GM21717 (cell line): Measurements from ENCODE around the gene TTC17.
"Not testable (repeated sequence)": the region's sequence is repeated elsewhere in the genome, so short reads cannot be mapped to it uniquely, and the experiment has no call there.

Experiments used
- ATAC-seq: cut with Tn5 transposase; IDR thresholded peaks from one replicate; pipeline ENCODE4 v1.9.1; 2021; ENCODE audit warnings: mild to moderate bottlenecking, moderate library complexity; ENCODE audit not compliant: unreplicated experiment

The TTC17 gene

GRCh38 chr11:43447151-43447550 lies 88.4 kb downstream of the TTC17 start:
- no peak for ATAC-seq

GRCh38 chr11:43458486-43458885 lies 99.8 kb downstream of the TTC17 start:
- ATAC-seq, result no peak

GRCh38 chr11:43459246-43459645 lies 100.5 kb downstream of the TTC17 start:
- no peak for ATAC-seq

DNA sequence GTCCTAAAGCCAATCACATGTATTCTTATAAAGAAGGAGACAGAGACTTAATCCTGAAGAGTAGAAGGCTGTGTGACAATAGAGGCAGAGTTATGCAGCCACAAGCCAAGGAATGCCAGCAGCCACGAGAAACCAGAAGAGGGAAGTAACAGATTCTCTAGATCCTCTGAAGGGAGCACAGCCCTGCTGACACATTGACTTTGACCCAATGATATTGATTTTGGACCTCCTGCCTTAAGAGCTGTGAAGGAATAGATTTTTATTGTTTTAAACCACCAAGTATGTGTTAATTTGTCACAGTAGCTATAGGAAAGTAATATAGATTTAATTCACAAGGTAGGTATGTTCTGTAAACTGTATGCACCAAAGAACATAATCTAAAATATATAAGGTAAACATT lies 103.6 kb downstream of the TTC17 start:
- no peak for ATAC-seq

GRCh38 chr11:43467958-43468357 lies 109.2 kb downstream of the TTC17 start:
- no peak for ATAC-seq

GRCh38 chr11:43477491-43477890 lies 118.8 kb downstream of the TTC17 start:
- not testable (repeated sequence) for ATAC-seq

DNA sequence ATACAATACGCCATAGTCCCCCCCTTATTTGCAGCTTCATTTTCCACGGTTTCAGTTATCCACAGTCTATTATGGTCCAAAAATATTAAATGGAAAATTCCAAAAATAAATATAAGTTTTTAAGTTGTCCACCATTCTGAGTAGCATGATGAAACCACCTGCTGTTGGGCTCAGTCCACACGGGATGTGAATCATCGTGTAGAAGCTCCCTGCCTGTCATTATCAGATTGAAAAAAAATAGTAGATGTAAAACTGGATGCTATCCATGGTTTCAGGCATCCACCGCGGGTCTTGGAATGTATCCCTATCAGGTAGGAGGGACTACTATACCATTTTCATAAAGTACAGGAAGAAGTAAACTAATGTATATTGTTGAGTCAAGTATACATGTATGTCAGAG lies 127.4 kb downstream of the TTC17 start:
- no peak for ATAC-seq

DNA sequence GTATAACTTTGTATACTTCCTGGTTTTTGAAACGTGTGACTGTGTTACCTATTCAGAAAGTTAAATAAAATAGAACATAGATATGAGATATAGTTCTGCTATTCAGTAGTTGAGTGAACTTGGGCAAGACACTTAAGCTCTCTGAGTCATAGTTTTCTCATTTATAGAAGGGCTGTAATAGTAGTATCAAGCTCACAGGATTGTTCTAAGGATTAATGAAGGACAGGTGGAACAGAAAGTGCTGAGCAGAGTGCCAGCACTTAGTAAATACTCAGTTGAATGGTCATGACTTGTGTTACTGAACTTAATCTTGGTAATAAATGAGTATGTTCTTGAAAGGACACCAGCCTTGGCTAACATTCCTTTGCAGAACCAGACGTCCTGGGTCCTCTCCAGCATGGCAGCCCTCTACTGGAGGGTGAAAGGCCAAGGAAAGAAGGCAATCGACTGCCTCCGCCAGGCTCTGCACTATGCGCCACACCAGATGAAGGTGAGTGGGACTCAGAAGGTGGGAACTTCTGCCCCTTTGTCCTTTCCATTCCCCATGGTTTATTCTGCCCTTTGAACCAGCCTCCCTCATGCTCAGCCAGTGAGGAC lies 131.2 kb downstream of the TTC17 start:
- ATAC-seq, result no peak

DNA sequence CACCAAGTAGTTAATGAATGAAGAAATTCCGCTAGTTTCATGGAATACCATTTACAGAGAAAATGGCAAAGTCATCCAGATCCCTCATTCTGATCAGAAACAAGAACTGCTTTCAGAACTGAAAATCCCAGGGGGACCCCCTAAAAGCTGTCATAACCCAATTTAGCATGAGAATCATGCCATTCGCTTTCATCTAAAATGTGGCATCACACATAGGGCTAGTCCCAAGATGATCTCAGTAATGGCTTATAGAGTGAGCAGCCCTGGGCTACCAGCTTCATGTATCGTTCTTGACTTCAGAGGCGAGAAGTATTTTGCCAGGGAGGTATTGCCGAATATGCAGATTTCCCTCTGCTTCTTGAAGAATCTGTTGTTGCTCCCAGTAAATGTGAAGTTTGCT lies 134.0 kb downstream of the TTC17 start:
- no peak for ATAC-seq

- ATAC-seq, result no peak
These were observed 134.7 kb downstream of the TTC17 start for GRCh38 chr11:43493431-43493830.

- no peak for ATAC-seq
These were observed 138.4 kb downstream of the TTC17 start for GRCh38 chr11:43497144-43497543.

- no peak for ATAC-seq
These were observed 139.8 kb downstream of the TTC17 start for GRCh38 chr11:43498561-43498960.

DNA sequence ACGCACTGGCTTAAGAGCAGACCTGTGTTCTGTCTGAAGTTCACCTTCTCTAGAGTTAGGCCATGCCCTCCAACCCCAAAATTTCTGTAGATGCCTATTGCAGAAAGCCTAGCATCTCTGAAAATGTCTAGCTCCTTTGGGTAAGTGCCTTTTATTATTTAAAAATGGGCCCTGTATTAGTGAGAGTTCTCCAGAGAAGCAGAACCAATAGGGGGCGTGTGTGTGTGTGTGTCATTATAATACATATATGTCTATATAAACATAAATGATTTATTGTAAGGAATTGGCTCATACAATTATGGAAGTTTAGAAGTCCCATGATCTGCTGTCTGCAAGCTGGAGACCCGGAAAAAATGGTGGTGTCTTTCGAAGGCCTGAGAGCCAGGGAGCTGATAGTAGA lies 144.7 kb downstream of the TTC17 start:
- no peak for ATAC-seq

- ATAC-seq, result no peak
These were observed 145.7 kb downstream of the TTC17 start for GRCh38 chr11:43504316-43504950.

GRCh38 chr11:43505171-43505570 lies 146.5 kb downstream of the TTC17 start:
- ATAC-seq, result no peak

- ATAC-seq, result no peak
These were observed 148.5 kb downstream of the TTC17 start for GRCh38 chr11:43507171-43507570.

DNA sequence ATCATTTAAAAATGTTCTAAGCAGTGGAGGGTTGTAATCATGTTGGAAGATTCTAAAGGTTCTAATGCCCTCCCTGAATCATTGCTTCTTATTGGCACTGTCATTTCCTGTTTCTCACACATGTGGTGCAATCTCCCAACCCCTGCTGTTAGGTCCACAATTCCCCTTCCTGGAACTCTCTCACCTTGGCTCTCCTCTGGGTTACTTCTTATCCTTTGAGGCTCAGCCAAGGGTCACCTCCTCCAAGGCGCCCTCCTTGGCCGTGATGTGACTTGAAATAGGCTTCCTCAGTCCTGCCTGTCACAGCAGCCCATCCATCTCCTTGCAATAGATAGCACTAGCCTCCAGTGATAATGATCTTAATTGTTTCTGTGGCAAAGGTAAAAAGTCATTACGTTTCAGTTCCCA lies 149.8 kb downstream of the TTC17 start:
- no peak for ATAC-seq

- no peak for ATAC-seq
These were observed 153.2 kb downstream of the TTC17 start for GRCh38 chr11:43511959-43512358.

GRCh38 chr11:43515090-43515489 lies 156.4 kb downstream of the TTC17 start:
- no peak for ATAC-seq

- no peak for ATAC-seq
These were observed 157.7 kb downstream of the TTC17 start for GRCh38 chr11:43516316-43516850.

- ATAC-seq, result no peak
These were observed 158.8 kb downstream of the TTC17 start for GRCh38 chr11:43517518-43517917.

- ATAC-seq, result no peak
These were observed 159.9 kb downstream of the TTC17 start for GRCh38 chr11:43518408-43519160.
